Right lobe of liver (tissue), 6 donors: Measurements from ENCODE around the gene FGF2. TPM values are rescaled to one million over a fixed set of nuclear protein-coding genes. Genes with fewer than 3 reads are reported as not detected.

Experiments used
- ATAC-seq, 4 donors: fragments of 200-7000 bp; cut with Tn5 transposase; one replicate each; pipeline ENCODE4 v1.9.1; 2020; ENCODE audit warnings: mild to moderate bottlenecking in 4 of 4, moderate library complexity in 4 of 4
- DNase-seq, 3 donors: peaks; one replicate each; pipeline ENCODE4 v3.0.0-alpha.2; 2020
- H3K27ac ChIP-seq, 3 donors: fragments of 200-600 bp; one replicate each; pipeline ENCODE4 v1.8.0; 2022
- H3K27me3 ChIP-seq, 2 donors: fragments of 200-600 bp; one replicate each; pipeline ENCODE4 v1.8.0; 2022
- H3K36me3 ChIP-seq, 4 donors: fragments of 200-600 bp; sonication (generic) in 1 of 4; one replicate each; pipeline versions ENCODE4 v1.5.1 to v1.8.0; 2017 to 2022; ENCODE audit warnings: control low read depth in 1 of 4
- H3K4me1 ChIP-seq, 4 donors: fragments of 200-600 bp; sonication (generic) in 1 of 4; one replicate each; pipeline versions ENCODE4 v1.5.1 to v1.8.0; 2017 to 2022; ENCODE audit warnings: control low read depth in 1 of 4
- H3K4me3 ChIP-seq, 3 donors: fragments of 200-600 bp; one replicate each; pipeline ENCODE4 v1.8.0; 2022
- H3K9me3 ChIP-seq, 4 donors: fragments of 200-600 bp; sonication (generic) in 1 of 4; one replicate each; pipeline versions ENCODE4 v1.5.1 to v1.8.0; 2017 to 2022; ENCODE audit warnings: control low read depth in 1 of 4
- CTCF ChIP-seq, 4 donors: fragments of 200-600 bp in 3 of 4; fragments of 450-650 bp in 1 of 4; IDR thresholded peaks; one replicate each; pipeline versions ENCODE4 v1.5.1 to v1.8.0; 2016 to 2022; ENCODE audit warnings: antibody characterized with exemption in 4 of 4, mild to moderate bottlenecking in 2 of 4
- POLR2A ChIP-seq: fragments of 450-650 bp; IDR thresholded peaks from one replicate; pipeline ENCODE4 v1.6.1; 2017; ENCODE audit warnings: antibody characterized with exemption, mild to moderate bottlenecking
- WGBS: methylation state at CpG from one replicate; pipeline ENCODE4 v1.1.6; 2018; ENCODE audit warnings: low coverage, low lambda C conversion rate; ENCODE audit not compliant: insufficient coverage; ENCODE audit errors: missing lambda C conversion rate; 5-methylcytosine and 5-hydroxymethylcytosine counted together
- intact Hi-C, 2 donors: fragments of 100-400 bp; cut with DNase I; formaldehyde crosslinking; loops; one replicate each; pipeline versions ENCODE4 v1.11.2 to v1.14.1; 2022
- total RNA-seq, 6 experiments: library from RNA; depleted of rRNA in 2 of 6; stranded (reverse); fragments of >200 nt in 2 of 6; fragmentation: NEBNext Ultra II Directional in 3 of 6; extraction: Animal tissue kit (Norgen Biotek cat#: 25700) in 3 of 6; gene quantifications; one replicate each; pipeline versions ENCODE4 v1.1.0 to v1.2.4, GENCODE V29; 2016 to 2023
- donor health status: DM: no; HTN: yes; CAD: no.
- donor health status: DM: no; HTN: no; CAD: no.
- donor health status: DM: no; HTN: no; CAD: no.
- donor health status: DM: no; HTN: yes; CAD: no.
- donor health status: DM: no; HTN: yes; CAD: no.

The FGF2 gene
- total RNA-seq, 6 experiments from 2014 or later, result 0.88 to 1.6 (median 1.1) TPM

GRCh38 chr4:122903766-122904288, 77.2 kb downstream of the FGF2 start:
- Histone ChIP-seq H3K36me3 (no peaks in the 10 kb centered on the region), H3K27me3 (no peaks in the 10 kb centered on the region), H3K4me1 (no peaks in the 10 kb centered on the region), H3K27ac (no peak overlapping the region), H3K4me3 (no peak overlapping the region), H3K9me3 (no peaks in the 10 kb centered on the region)
- TF ChIP-seq POLR2A (no peak), CTCF (IDR thresholded peaks at IDR 0.05) (no peak)
- DNase-seq, result no peak
- no peak for ATAC-seq
- intact Hi-C loops, result no loop called here

DNA sequence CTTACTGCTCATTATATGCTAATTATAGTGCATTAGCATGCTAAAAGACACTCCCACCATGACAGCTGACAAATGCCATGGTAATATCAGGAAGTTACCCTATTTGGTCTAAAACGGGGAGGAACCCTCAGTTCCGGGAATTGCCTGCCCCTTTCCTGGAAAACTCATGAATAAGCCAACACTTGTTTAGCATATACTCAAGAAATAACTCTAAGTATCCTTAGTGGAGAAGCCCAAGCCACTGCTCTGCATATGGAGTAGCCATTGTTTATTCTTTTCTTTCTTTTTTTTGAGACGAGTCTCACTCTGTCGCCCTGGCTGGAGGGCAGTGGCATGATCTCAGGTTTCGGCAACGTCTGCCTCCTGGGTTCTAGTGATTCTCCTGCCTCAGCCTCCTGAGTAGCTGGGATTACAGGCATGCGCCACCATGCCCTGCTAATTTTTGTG, 80.3 kb downstream of the FGF2 start:
- Histone ChIP-seq H3K36me3 (no peaks in the 10 kb centered on the region), H3K9me3 (no peaks in the 10 kb centered on the region), H3K27me3 (no peaks in the 10 kb centered on the region), H3K4me3 (no peak overlapping the region), H3K4me1 (peaks cover 0 to 17% (median 0%) of the 10 kb centered on the region in 4 donors), H3K27ac (no peak overlapping the region)
- WGBS, result 96% methylated on average over 6 of the region's 7 CpGs
- no peak for TF ChIP-seq POLR2A
- TF ChIP-seq CTCF (IDR thresholded peaks at IDR 0.05), result no peak
- ATAC-seq (no peak), DNase-seq (no peak)
- intact Hi-C loops, result no loop called here

DNA sequence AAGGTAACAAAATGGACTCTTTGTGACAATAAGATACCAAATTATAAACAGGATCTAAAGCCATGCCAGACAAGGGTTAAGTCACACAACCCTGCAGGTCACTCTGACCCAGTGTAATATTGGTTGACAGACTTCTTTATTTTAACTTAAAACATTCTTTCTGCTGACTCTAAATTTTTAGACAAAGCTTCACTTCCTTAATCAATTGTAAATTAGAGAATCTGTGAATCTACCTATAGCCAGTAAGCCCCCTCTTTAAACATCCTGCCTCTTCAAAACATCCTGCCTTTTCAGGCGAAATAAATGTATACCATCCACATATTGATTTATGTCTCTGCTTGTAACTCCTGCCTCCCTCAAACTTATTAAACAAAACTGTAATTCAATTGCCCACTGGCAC, 81.6 kb downstream of the FGF2 start:
- whole genome bisulfite sequencing, result 91% methylated on average over 1 of the region's 1 CpG
- intact Hi-C loops, result no loop called here

GRCh38 chr4:122909683-122910082, 83.1 kb downstream of the FGF2 start:
- peak in 3 of 4 donors; percentile 34 to 79 (median 71) for ATAC-seq
- no peak overlapping the region for H3K4me3 ChIP-seq
- no peaks in the 10 kb centered on the region for H3K27me3 ChIP-seq
- no peaks in the 10 kb centered on the region for H3K9me3 ChIP-seq
- H3K27ac ChIP-seq, result peak overlapping the region in 1 of 3 donors; percentile 58
- 64% methylated on average over 2 of the region's 2 CpGs for WGBS
- intact Hi-C loops, result no loop called here
- no peaks in the 10 kb centered on the region for H3K36me3 ChIP-seq
- TF ChIP-seq CTCF (IDR thresholded peaks at IDR 0.05), result no peak
- TF ChIP-seq POLR2A, result no peak
- peaks cover 0 to 30% (median 0%) of the 10 kb centered on the region in 4 donors for H3K4me1 ChIP-seq
- DNase-seq, result no peak

More for the DNA sequence above, 81.6 kb downstream of the FGF2 start:
- Histone ChIP-seq H3K27me3 (no peaks in the 10 kb centered on the region), H3K4me1 (peaks cover 0 to 30% (median 0%) of the 10 kb centered on the region in 4 donors), H3K4me3 (no peak overlapping the region), H3K36me3 (no peaks in the 10 kb centered on the region), H3K9me3 (no peaks in the 10 kb centered on the region), H3K27ac (no peak overlapping the region)
- ATAC-seq (no peak), DNase-seq (no peak)
- TF ChIP-seq CTCF (IDR thresholded peaks at IDR 0.05), result no peak
- TF ChIP-seq POLR2A, result no peak
